H1 (cell line): ENCODE results near the gene PPP4R3A.

Source experiments
- CTBP2 ChIP-seq: IDR thresholded peaks from 2 replicates; pipeline ENCODE4 v1.7.0; 2011; ENCODE audit warnings: borderline replicate concordance, mild to moderate bottlenecking, moderate library complexity, mixed read lengths, low read length; ENCODE audit not compliant: insufficient read depth, insufficient read length
- CTCF ChIP-seq, 3 experiments: IDR thresholded peaks; 1 replicate in 2 of 3; 2 replicates in 1 of 3; pipeline versions ENCODE4 v1.5.1 to v1.6.1; 2011; ENCODE audit warnings: low read length in 3 of 3, mild to moderate bottlenecking in 3 of 3, inconsistent platforms in 2 of 3, low read depth in 1 of 3, moderate library complexity in 1 of 3; ENCODE audit not compliant: insufficient read depth in 1 of 3; ENCODE audit errors: control extremely low read depth in 1 of 3
- KDM1A ChIP-seq: fragments of 200-600, 300-600 bp; sonication (generic); IDR thresholded peaks from 2 replicates; pipeline ENCODE4 v1.7.1; 2016; ENCODE audit warnings: mild to moderate bottlenecking, low read length, borderline replicate concordance
- MAFK ChIP-seq: IDR thresholded peaks from 2 replicates; pipeline ENCODE4 v1.6.1; 2012; ENCODE audit warnings: low read depth, mild to moderate bottlenecking, improper control_type of control experiment, low read length
- MAX ChIP-seq: IDR thresholded peaks from 2 replicates; pipeline ENCODE4 v1.6.1; 2012; ENCODE audit warnings: inconsistent platforms
- POLR2AphosphoS5 ChIP-seq: IDR thresholded peaks from 2 replicates; pipeline ENCODE4 v1.6.1; 2011; ENCODE audit warnings: low read depth, low read length
- RAD21 ChIP-seq, 2 experiments: IDR thresholded peaks in 1 of 2; conservative IDR thresholded peaks in 1 of 2; 2 replicates each; pipeline ENCODE4 v1.6.1; 2011; ENCODE audit warnings: low read depth in 2 of 2, low read length in 2 of 2, improper control_type of control experiment in 1 of 2, inconsistent platforms in 1 of 2, mild to moderate bottlenecking in 1 of 2, moderate library complexity in 1 of 2
- TF ChIP-seq, protein P1 (sequence below): IDR thresholded peaks from 2 replicates; pipeline ENCODE4 v1.6.1; 2012; ENCODE audit warnings: inconsistent platforms

DNA sequence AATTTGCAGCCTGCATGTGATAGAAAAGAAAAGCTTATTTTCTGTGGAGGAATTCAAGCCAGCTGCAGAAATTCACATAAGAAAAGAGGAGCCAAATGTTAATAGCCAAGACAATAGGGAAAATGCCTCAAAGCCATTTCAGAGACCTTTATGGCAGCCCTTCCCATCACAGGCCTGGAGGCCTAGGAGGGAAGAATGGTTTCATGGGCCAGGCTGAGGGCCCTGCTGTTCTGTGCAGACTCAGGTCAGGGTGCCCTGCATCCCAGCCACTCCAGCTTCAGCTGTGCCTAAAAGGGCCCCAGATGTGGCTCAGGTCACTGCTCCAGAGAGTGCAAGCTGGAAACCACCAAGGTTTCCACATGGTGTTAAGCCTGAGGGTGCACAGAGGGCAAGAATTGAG, 71.3 kb downstream of the PPP4R3A start:
- no peak for TF ChIP-seq KDM1A
- TF ChIP-seq CTCF (IDR thresholded peaks at IDR 0.05; ENCODE audit: control extremely low read depth in 1 of 3, insufficient read depth in 1 of 3, low read depth in 1 of 3, low read length in 3 of 3) = no peak
- no peak for TF ChIP-seq MAX
- TF ChIP-seq POLR2AphosphoS5 = no peak
- no peak for TF ChIP-seq MAFK
- TF ChIP-seq, protein P1, sequence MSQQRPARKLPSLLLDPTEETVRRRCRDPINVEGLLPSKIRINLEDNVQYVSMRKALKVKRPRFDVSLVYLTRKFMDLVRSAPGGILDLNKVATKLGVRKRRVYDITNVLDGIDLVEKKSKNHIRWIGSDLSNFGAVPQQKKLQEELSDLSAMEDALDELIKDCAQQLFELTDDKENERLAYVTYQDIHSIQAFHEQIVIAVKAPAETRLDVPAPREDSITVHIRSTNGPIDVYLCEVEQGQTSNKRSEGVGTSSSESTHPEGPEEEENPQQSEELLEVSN = no peak
- no peak for TF ChIP-seq CTBP2
- TF ChIP-seq RAD21 (IDR thresholded peaks at IDR 0.05 in 1 of 2, conservative IDR thresholded peaks at IDR 0.05 in 1 of 2; ENCODE audit: low read depth in 2 of 2, low read length in 2 of 2) = no peak
